OCI-LY1 (cell line): ENCODE data around the gene JMJD4.

Experiments used
- H2AFZ ChIP-seq: fragments of 200-600 bp; sonication (generic), shearing (Covaris generic); 2 replicates; pipeline ENCODE4 v1.6.0; 2014; ENCODE audit warnings: antibody characterized with exemption, mild to moderate bottlenecking, low read length
- H3F3A ChIP-seq: fragments of 200-600 bp; sonication (generic), shearing (Covaris generic); 2 replicates; pipeline ENCODE4 v1.6.0; 2014; ENCODE audit warnings: mild to moderate bottlenecking, antibody characterized with exemption, low read length, moderate library complexity; ENCODE audit not compliant: insufficient read depth
- H3K27ac ChIP-seq: fragments of 200-600 bp; sonication (generic); 2 replicates; pipeline ENCODE4 v1.5.1; 2014; ENCODE audit warnings: low read length, mixed run types, mild to moderate bottlenecking, low read depth; ENCODE audit not compliant: poor library complexity, severe bottlenecking
- H3K27me3 ChIP-seq: fragments of 200-600 bp; sonication (generic); 2 replicates; pipeline ENCODE4 v1.6.0; 2014; ENCODE audit warnings: antibody characterized with exemption, mild to moderate bottlenecking, low read length, moderate library complexity; ENCODE audit not compliant: insufficient read depth
- H3K36me3 ChIP-seq: fragments of 200-600 bp; sonication (generic); 2 replicates; pipeline ENCODE4 v1.6.1; 2014; ENCODE audit warnings: mild to moderate bottlenecking, antibody characterized with exemption, low read length, moderate library complexity, mixed read lengths; ENCODE audit not compliant: insufficient read depth
- H3K4me1 ChIP-seq: fragments of 200-600 bp; sonication (generic); 2 replicates; pipeline ENCODE4 v1.5.1; 2014; ENCODE audit warnings: mild to moderate bottlenecking, low read length, moderate library complexity; ENCODE audit not compliant: insufficient read depth, severe bottlenecking
- H3K4me2 ChIP-seq: fragments of 200-600 bp; sonication (generic), shearing (Covaris generic); 2 replicates; pipeline ENCODE4 v1.6.1; 2014; ENCODE audit warnings: low read length
- H3K4me3 ChIP-seq: fragments of 200-600 bp; sonication (generic); 2 replicates; pipeline ENCODE4 v1.5.1; 2014; ENCODE audit warnings: low read length, low read depth, mild to moderate bottlenecking, mixed read lengths; ENCODE audit not compliant: poor library complexity, severe bottlenecking
- H3K79me2 ChIP-seq: fragments of 200-600 bp; shearing (Covaris generic); 2 replicates; pipeline ENCODE4 v1.6.1; 2016; ENCODE audit warnings: mixed run types, low read length, mixed read lengths; ENCODE audit not compliant: insufficient read depth
- H3K9ac ChIP-seq: fragments of 200-600 bp; sonication (generic), shearing (Covaris generic); 2 replicates; pipeline ENCODE4 v1.6.1; 2014; ENCODE audit warnings: mild to moderate bottlenecking, low read length, mixed read lengths
- H3K9me2 ChIP-seq: fragments of 200-600 bp; sonication (generic), shearing (Covaris generic); 2 replicates; pipeline ENCODE4 v1.6.1; 2014; ENCODE audit warnings: low read depth, mild to moderate bottlenecking, low read length, mixed read lengths
- H3K9me3 ChIP-seq: fragments of 200-600 bp; shearing (Covaris generic); 2 replicates; pipeline ENCODE4 v1.6.1; 2014; ENCODE audit warnings: low read length, mixed read lengths
- H4K20me1 ChIP-seq: fragments of 200-600 bp; sonication (generic), shearing (Covaris generic); 2 replicates; pipeline ENCODE4 v1.6.0; 2016; ENCODE audit warnings: mild to moderate bottlenecking, low read length; ENCODE audit not compliant: insufficient read depth
- EZH2 ChIP-seq: fragments of 200-600 bp; sonication (generic), shearing (Covaris generic); IDR thresholded peaks from 2 replicates; pipeline ENCODE4 v1.8.0; 2017; ENCODE audit warnings: borderline replicate concordance, mixed run types, mild to moderate bottlenecking, antibody characterized with exemption, low read length, moderate library complexity, mixed read lengths
- TF ChIP-seq, protein P1 (sequence below): fragments of 200-600 bp; sonication (generic), shearing (Covaris generic); IDR thresholded peaks from 2 replicates; pipeline ENCODE4 v1.5.1; 2017; ENCODE audit warnings: mild to moderate bottlenecking, antibody characterized with exemption, low read length, moderate library complexity, mixed read lengths

JMJD4 gene

GRCh38 chr1:227732586-227733308 lies 2.4 kb downstream of the JMJD4 start:
- H4K20me1 ChIP-seq: no peaks in the 10 kb centered on the region
- H3K9me3 ChIP-seq: no peaks in the 10 kb centered on the region
- no peak for TF ChIP-seq EZH2
- TF ChIP-seq, protein P1, sequence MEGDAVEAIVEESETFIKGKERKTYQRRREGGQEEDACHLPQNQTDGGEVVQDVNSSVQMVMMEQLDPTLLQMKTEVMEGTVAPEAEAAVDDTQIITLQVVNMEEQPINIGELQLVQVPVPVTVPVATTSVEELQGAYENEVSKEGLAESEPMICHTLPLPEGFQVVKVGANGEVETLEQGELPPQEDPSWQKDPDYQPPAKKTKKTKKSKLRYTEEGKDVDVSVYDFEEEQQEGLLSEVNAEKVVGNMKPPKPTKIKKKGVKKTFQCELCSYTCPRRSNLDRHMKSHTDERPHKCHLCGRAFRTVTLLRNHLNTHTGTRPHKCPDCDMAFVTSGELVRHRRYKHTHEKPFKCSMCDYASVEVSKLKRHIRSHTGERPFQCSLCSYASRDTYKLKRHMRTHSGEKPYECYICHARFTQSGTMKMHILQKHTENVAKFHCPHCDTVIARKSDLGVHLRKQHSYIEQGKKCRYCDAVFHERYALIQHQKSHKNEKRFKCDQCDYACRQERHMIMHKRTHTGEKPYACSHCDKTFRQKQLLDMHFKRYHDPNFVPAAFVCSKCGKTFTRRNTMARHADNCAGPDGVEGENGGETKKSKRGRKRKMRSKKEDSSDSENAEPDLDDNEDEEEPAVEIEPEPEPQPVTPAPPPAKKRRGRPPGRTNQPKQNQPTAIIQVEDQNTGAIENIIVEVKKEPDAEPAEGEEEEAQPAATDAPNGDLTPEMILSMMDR: no peak
- H3K4me1 ChIP-seq: peaks cover 47% of the 10 kb centered on the region
- no peak overlapping the region for H3K4me2 ChIP-seq
- no peaks in the 10 kb centered on the region for H3F3A ChIP-seq
- no peak overlapping the region for H3K4me3 ChIP-seq
- no peaks in the 10 kb centered on the region for H3K9me2 ChIP-seq
- H3K27me3 ChIP-seq: no peaks in the 10 kb centered on the region
- no peak overlapping the region for H3K27ac ChIP-seq
- H3K9ac ChIP-seq: no peak overlapping the region
- H3K79me2 ChIP-seq: peaks cover 16% of the 10 kb centered on the region
- H3K36me3 ChIP-seq: peaks cover 30% of the 10 kb centered on the region; the same call in 1 of the 2 replicates
- H2AFZ ChIP-seq: no peak overlapping the region

GRCh38 chr1:227731696-227732585 lies 3.2 kb downstream of the JMJD4 start:
- Histone ChIP-seq H3K79me2 (peaks cover 15% of the 10 kb centered on the region), H3K4me3 (no peak overlapping the region), H3K4me1 (peaks cover 44% of the 10 kb centered on the region), H3K9ac (no peak overlapping the region), H3K27me3 (no peaks in the 10 kb centered on the region), H3K27ac (no peak overlapping the region), H3K4me2 (no peak overlapping the region), H3K36me3 (peaks cover 30% of the 10 kb centered on the region; the same call in 1 of the 2 replicates), H3K9me3 (no peaks in the 10 kb centered on the region), H4K20me1 (no peaks in the 10 kb centered on the region), H2AFZ (no peak overlapping the region), H3K9me2 (no peaks in the 10 kb centered on the region), H3F3A (no peaks in the 10 kb centered on the region)
- no peak for TF ChIP-seq EZH2
- TF ChIP-seq, protein P1: no peak

GRCh38 chr1:227731241-227731677 lies 3.8 kb downstream of the JMJD4 start:
- Histone ChIP-seq H3K4me1 (peaks cover 38% of the 10 kb centered on the region), H3F3A (no peaks in the 10 kb centered on the region), H4K20me1 (no peaks in the 10 kb centered on the region), H3K4me2 (no peak overlapping the region), H3K9ac (no peak overlapping the region), H3K27me3 (no peaks in the 10 kb centered on the region), H3K4me3 (no peak overlapping the region), H3K9me2 (no peaks in the 10 kb centered on the region), H3K27ac (no peak overlapping the region), H2AFZ (no peak overlapping the region), H3K79me2 (peaks cover 14% of the 10 kb centered on the region), H3K9me3 (no peaks in the 10 kb centered on the region), H3K36me3 (peaks cover 30% of the 10 kb centered on the region; the same call in 1 of the 2 replicates)
- TF ChIP-seq EZH2: no peak
- TF ChIP-seq, protein P1: no peak
